Smooth muscle cell of the umbilical artery (primary cell): ENCODE data around the gene SAYSD1. TPM values are rescaled to one million over a fixed set of nuclear protein-coding genes. Genes with fewer than 3 reads are reported as not detected.

ENCODE experiments used
- total RNA-seq: library from RNA; depleted of rRNA; stranded (reverse); fragments of >200 nt; gene quantifications from 2 replicates; pipeline ENCODE4 v1.2.3, GENCODE V29; 2014

The SAYSD1 gene, protein sequence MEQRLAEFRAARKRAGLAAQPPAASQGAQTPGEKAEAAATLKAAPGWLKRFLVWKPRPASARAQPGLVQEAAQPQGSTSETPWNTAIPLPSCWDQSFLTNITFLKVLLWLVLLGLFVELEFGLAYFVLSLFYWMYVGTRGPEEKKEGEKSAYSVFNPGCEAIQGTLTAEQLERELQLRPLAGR
- total RNA-seq: 5.3 and 8.9 TPM in 2 replicates

DNA sequence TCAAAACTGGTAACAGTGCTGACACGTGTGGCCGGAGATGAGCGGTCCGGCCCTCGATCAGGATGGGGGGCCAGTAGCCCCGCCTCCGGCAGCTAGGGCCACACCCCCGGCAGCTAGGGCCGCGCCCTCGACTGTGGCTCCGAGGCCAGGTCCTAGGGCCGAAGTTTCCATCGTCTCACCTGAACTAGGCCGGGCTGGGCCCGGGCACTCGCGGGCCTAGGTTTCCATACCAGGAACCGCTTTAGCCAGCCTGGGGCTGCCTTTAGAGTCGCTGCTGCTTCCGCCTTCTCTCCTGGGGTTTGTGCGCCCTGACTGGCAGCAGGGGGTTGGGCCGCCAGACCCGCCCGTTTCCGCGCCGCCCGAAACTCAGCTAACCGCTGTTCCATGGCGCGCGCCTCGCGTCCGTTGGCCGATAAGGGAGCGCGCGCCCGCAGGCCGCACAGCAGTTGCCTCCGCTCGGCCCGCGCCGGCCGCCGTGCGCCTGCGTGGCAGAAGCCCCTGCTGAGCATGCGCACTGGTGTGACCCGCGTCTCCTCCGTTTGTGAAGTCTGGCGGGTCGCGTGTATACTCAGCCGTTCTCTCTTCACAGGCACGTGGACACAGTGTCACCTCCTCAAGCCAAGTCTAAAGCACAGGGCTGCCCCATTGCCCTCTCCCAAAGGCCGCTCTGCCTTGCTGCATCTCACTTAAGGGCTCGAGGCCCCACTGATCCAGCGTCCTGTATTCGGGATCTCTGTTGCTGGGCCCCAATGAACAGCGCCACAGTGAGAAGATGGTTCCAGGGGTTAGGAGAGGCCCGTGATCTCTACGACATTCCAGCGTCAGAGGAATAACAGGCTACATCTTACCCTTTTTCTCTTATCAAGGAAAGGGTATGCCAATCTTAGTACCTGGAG, at the start of gene SAYSD1:
TSS of gene SAYSD1 (minus strand) at position 483 of the 896 bp plus-strand sequence. CDS start at position 386, 97 bp downstream.

Other genes starting within 250 kb of the SAYSD1 start
- not detected in 2 replicates for gene GLP1R, start 66.4 kb downstream of the SAYSD1 start, total RNA-seq
- not detected in 2 replicates for gene KCNK5, start 114.3 kb upstream of the SAYSD1 start, total RNA-seq
- not detected in 2 replicates for gene KCNK17, start 199.2 kb upstream of the SAYSD1 start, total RNA-seq
- not detected in 2 replicates for gene KCNK16, start 207.5 kb upstream of the SAYSD1 start, total RNA-seq